ENCODE results near the gene TSPAN14.

TSPAN14 gene

GRCh38 chr10:80553436-80553835 lies 99.3 kb downstream of the TSPAN14 start:
- DNase-seq, result no peak

GRCh38 chr10:80554050-80554449 lies 99.9 kb downstream of the TSPAN14 start:
- no peak for DNase-seq

GRCh38 chr10:80555415-80555814 lies 101.3 kb downstream of the TSPAN14 start:
- DNase-seq, result no peak

GRCh38 chr10:80561950-80562349 lies 107.8 kb downstream of the TSPAN14 start:
- no peak for DNase-seq

GRCh38 chr10:80567292-80567691 lies 113.2 kb downstream of the TSPAN14 start:
- no peak for DNase-seq

GRCh38 chr10:80569131-80569895 lies 115.2 kb downstream of the TSPAN14 start:
- no peak for DNase-seq

- DNase-seq, result no peak
These were observed 117.2 kb downstream of the TSPAN14 start for GRCh38 chr10:80571352-80571751.

GRCh38 chr10:80579181-80579763 lies 125.2 kb downstream of the TSPAN14 start:
- DNase-seq, result no peak

- DNase-seq, result no peak
These were observed 125.9 kb downstream of the TSPAN14 start for GRCh38 chr10:80579849-80580637.

GRCh38 chr10:80580638-80581468 lies 126.7 kb downstream of the TSPAN14 start:
- no peak for DNase-seq

GRCh38 chr10:80581469-80581835 lies 127.3 kb downstream of the TSPAN14 start:
- no peak for DNase-seq

GRCh38 chr10:80582286-80582960 lies 128.3 kb downstream of the TSPAN14 start:
- DNase-seq, result no peak

All from NCI-H146 (cell line).